ENCODE results near the gene IVD. TPM values are rescaled to one million over a fixed set of nuclear protein-coding genes. Genes with fewer than 3 reads are reported as not detected.

Gene IVD
- total RNA-seq, 1 donor from 2014 or later: 90.8 TPM

DNA sequence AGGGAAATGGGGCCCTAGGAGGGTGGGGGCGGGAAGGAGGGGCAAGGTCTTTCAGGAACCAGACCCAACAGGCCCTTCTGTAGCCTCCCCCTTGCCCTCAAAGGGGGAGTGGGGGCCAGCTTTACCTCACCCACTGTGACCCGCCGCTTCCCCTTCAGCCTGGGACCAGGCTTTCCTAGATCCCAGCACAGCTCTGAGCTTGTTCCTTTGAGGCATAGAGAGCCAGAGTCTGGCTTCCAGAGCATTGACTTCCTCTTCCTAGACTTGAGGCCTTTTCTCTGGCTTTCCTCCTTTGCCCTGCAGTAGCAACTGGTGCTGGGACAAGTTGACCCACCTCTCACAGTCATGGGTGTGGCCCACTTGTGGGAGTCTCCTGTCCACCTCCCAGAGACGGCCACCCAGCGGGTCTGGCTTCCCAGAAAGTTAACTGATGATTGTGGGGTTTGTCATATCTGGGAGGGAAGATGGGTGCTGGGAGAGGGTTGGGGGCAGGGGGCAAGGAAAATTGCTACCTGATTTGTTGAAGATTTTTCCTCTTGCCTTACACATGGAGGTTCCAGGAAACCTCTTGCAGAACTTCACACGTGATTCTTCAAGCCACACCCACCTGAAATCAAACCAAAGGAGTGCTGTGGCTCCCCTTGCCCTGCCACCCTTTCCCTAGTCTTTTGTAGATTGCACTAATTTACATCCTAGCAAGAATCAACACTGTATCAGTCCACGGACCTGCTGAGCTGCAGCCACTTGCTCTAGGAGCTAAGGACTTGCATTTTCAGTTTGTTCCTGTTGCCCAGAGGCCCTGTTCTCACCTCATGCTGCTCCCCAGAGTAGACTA is 61.0 kb downstream of the IVD start:
- no peak for DNase-seq
- intact Hi-C loops (cut with DNase I): no loop called here
- no peak for ATAC-seq (ENCODE audit: poor library complexity)

GRCh38 chr15:40467261-40467615 is 61.6 kb downstream of the IVD start:
- intact Hi-C loops (cut with DNase I): no loop called here
- ATAC-seq (ENCODE audit: poor library complexity): no peak
- DNase-seq: no peak

GRCh38 chr15:40468898-40469331 is 63.3 kb downstream of the IVD start:
- DNase-seq: no peak
- ATAC-seq (ENCODE audit: poor library complexity): no peak
- intact Hi-C loops (cut with DNase I): no loop called here

- DNase-seq: no peak
- intact Hi-C loops (cut with DNase I): no loop called here
- peak; percentile 1 for ATAC-seq (ENCODE audit: poor library complexity)
Measured at GRCh38 chr15:40469776-40470390, 64.3 kb downstream of the IVD start.

DNA sequence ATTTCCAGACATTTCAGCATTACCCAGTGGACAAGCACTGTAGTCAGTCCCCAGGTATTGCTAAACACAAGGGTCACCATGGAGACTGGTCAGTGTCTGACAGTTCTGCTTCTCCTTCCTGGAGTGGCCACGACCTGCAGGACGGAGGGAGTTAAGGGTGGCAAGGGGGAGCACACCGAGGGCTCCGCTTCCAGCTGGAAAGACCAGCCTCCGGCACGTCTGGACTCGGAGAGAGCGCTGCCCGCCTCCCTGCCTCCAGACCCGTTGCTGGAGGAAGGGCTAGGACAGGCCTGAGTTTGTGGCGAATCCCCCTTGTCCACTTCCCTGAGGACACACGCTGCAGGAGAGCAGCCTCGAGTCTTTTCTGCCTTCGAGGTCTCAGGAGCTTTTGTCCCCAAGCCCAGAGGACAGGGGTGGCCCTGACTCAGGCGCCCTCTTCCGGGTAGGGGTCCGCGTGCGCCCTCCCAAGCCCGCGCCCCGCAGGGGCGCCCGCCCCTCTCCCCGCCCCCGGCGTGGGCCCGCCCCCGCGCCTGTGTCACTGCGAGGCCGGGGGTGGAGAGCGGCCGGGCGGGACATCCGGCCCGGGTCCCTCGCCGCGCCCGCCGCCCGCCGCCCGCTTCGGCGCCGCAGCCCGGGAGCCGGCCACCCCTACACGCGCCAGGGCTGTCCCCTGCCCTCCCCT is 65.0 kb downstream of the IVD start, which contains the start of gene CHST14:
Gene CHST14 (plus strand): TSS at position 562 of the 682 bp plus-strand sequence. CDS start 230 bp downstream, outside the sequence.
- intact Hi-C loops (cut with DNase I): no loop called here
- DNase-seq (peak; percentile 79), ATAC-seq (ENCODE audit: poor library complexity) (peak; percentile 93)

Other genes with a start within 250 kb of the IVD start
- 1.3 TPM for gene BUB1B, start 244.7 kb upstream of the IVD start, total RNA-seq
- gene PAK6, start 166.7 kb upstream of the IVD start, total RNA-seq: 9.7 TPM
- 0.65 TPM for gene ANKRD63, start 122.7 kb upstream of the IVD start, total RNA-seq
- gene PLCB2, start 97.9 kb upstream of the IVD start, total RNA-seq: 7.7 TPM
- gene INAFM2, start 82.1 kb upstream of the IVD start, total RNA-seq: 56.2 TPM
- gene CCDC9B, start 64.9 kb upstream of the IVD start, total RNA-seq: 155 TPM
- not detected for gene PHGR1, start 54.8 kb upstream of the IVD start, total RNA-seq
- 5.9 TPM for gene DISP2, start 47.6 kb upstream of the IVD start, total RNA-seq
- gene KNSTRN, start 23.1 kb upstream of the IVD start, total RNA-seq: 7.9 TPM
- 16.2 TPM for gene BAHD1, start 35.2 kb downstream of the IVD start, total RNA-seq
- 7.5 TPM for gene CHST14, start 65.2 kb downstream of the IVD start, total RNA-seq
- 16.5 TPM for gene CCDC32, start 159.2 kb downstream of the IVD start, total RNA-seq
- 10.1 TPM for gene RPUSD2, start 163.5 kb downstream of the IVD start, total RNA-seq
- gene KNL1, start 188.5 kb downstream of the IVD start, total RNA-seq: 0.51 TPM